ENCODE data around the gene RNF144A. TPM values are rescaled to one million over a fixed set of nuclear protein-coding genes. Genes with fewer than 3 reads are reported as not detected.

RNF144A gene
- 10 to 100 TPM in 3 of 4 donors, 1 to 10 TPM in 1; 8.0 to 25.4 (median 15.8) TPM for total RNA-seq

GRCh38 chr2:6917071-6917760, at the start of gene RNF144A:
RNF144A (plus strand) TSS chr2:6917412; CDS start chr2:6996927, 79,515 bp downstream.
- WGBS = 46% methylated on average over 9 of the region's 90 CpGs
- DNase-seq (ENCODE audit: low spot score in 2 of 2) = no peak
- Histone ChIP-seq H3K4me3 (peak within 1 kb of the TSS; percentile 74), H3K4me1 (peaks cover 24% of the 10 kb centered on the region), H3K9me3 (no peaks in the 10 kb centered on the region), H3K27me3 (no peaks in the 10 kb centered on the region), H3K36me3 (no peaks in the 10 kb centered on the region), H3K27ac (peak within 1 kb of the TSS; percentile 65)
- TF ChIP-seq POLR2A (IDR thresholded peaks at IDR 0.05) (peak in 1 of 2 donors; percentile 5), POLR2AphosphoS5 (IDR thresholded peaks at IDR 0.05) (no peak), CTCF (IDR thresholded peaks at IDR 0.05) (peak in 1 of 2 donors; percentile 48)

- H3K27ac ChIP-seq = no peak overlapping the region
- H3K9me3 ChIP-seq = no peaks in the 10 kb centered on the region
- H3K27me3 ChIP-seq = no peaks in the 10 kb centered on the region
- WGBS = 90% methylated on average over 2 of the region's 2 CpGs
- TF ChIP-seq EP300 (IDR thresholded peaks at IDR 0.05) = no peak
- no peak for TF ChIP-seq CTCF (IDR thresholded peaks at IDR 0.05)
- TF ChIP-seq POLR2A (IDR thresholded peaks at IDR 0.05) = no peak
- no peak for TF ChIP-seq POLR2AphosphoS5 (IDR thresholded peaks at IDR 0.05)
- no peaks in the 10 kb centered on the region for H3K36me3 ChIP-seq
- H3K4me3 ChIP-seq = no peak overlapping the region
- DNase-seq (ENCODE audit: low spot score in 2 of 2) = no peak
- H3K4me1 ChIP-seq = no peaks in the 10 kb centered on the region
Observed at GRCh38 chr2:6872394-6872793, 44.8 kb upstream of the RNF144A start.

- no peaks in the 10 kb centered on the region for H3K27me3 ChIP-seq
- no peaks in the 10 kb centered on the region for H3K9me3 ChIP-seq
- peaks cover 9% of the 10 kb centered on the region for H3K4me1 ChIP-seq
- TF ChIP-seq POLR2A (IDR thresholded peaks at IDR 0.05) = no peak
- no peaks in the 10 kb centered on the region for H3K36me3 ChIP-seq
- H3K4me3 ChIP-seq = no peak overlapping the region
- H3K27ac ChIP-seq = no peak overlapping the region
- DNase-seq (ENCODE audit: low spot score in 2 of 2) = no peak
- 94% methylated on average over 3 of the region's 3 CpGs for WGBS
Observed at GRCh38 chr2:6874032-6874431, 43.2 kb upstream of the RNF144A start.

GRCh38 chr2:6876309-6876708, 40.9 kb upstream of the RNF144A start:
- no peaks in the 10 kb centered on the region for H3K27me3 ChIP-seq
- H3K4me1 ChIP-seq = peaks cover 12% of the 10 kb centered on the region
- no peaks in the 10 kb centered on the region for H3K9me3 ChIP-seq
- H3K36me3 ChIP-seq = no peaks in the 10 kb centered on the region
- WGBS = 93% methylated on average over 1 of the region's 1 CpG
- H3K4me3 ChIP-seq = no peak overlapping the region
- H3K27ac ChIP-seq = no peak overlapping the region
- no peak for DNase-seq (ENCODE audit: low spot score in 2 of 2)
- no peak for TF ChIP-seq EP300 (IDR thresholded peaks at IDR 0.05)
- no peak for TF ChIP-seq CTCF (IDR thresholded peaks at IDR 0.05)
- no peak for TF ChIP-seq POLR2AphosphoS5 (IDR thresholded peaks at IDR 0.05)
- no peak for TF ChIP-seq POLR2A (IDR thresholded peaks at IDR 0.05)

- Histone ChIP-seq H3K27ac (no peak within 1 kb of the TSS), H3K36me3 (no peaks in the 10 kb centered on the region), H3K9me3 (no peaks in the 10 kb centered on the region), H3K27me3 (no peaks in the 10 kb centered on the region), H3K4me1 (peaks cover 12% of the 10 kb centered on the region), H3K4me3 (peak within 1 kb of the TSS; percentile 48)
- TF ChIP-seq EP300 (IDR thresholded peaks at IDR 0.05) = no peak
- TF ChIP-seq CTCF (IDR thresholded peaks at IDR 0.05) = no peak
- no peak for TF ChIP-seq POLR2A (IDR thresholded peaks at IDR 0.05)
- 30% methylated on average over 10 of the region's 10 CpGs for WGBS
- no peak for DNase-seq (ENCODE audit: low spot score in 2 of 2)
Observed at GRCh38 chr2:6877402-6878304, 39.6 kb upstream of the RNF144A start, which contains the start of gene RSAD2. RSAD2 (plus strand) TSS chr2:6877777; CDS start chr2:6877801, 24 bp downstream.

All from suprapubic skin (tissue), 4 donors.